ENCODE results near the gene STAM2.
"Not testable (repeated sequence)": the region's sequence is repeated elsewhere in the genome, so short reads cannot be mapped to it uniquely, and the experiment has no call there.

Gene STAM2

DNA sequence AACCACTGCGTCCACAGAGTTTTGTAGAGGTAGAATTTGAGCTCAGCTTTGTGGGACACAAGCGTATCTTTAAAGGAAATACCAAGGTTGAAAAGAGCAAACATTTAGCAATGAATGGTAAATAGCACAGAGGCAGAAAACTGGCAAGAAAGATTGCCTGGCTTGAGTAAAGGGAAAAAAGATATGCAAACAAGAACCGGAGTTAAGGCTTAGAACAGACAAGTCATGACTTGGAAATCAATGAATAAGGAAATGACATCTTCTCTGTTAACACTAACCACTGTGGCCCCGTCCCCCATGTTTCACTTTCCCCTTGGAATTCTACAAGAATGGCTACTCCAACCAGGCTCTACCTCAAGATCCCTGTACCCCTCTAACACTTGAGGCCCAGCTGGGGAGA, 3.8 kb downstream of the STAM2 start:
- no peak for DNase-seq

DNA sequence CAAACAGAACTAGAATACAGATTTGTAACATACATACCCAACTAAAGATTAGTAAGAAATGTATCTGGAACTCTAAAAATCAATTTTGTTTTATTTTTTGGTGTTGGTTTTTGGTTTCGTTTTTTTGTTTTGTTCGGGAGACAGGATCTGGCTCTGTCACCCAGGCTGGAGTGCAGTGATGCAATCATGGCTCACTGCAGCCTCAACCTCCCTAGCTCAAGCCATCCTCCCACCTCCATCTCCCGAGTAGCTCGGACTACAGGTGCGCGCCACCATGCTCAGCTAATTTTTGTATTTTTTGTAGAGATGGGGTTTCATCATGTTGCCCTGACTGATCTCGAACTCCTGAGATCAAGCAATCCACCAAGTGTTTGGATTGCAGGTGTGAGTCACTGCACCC, 6.4 kb downstream of the STAM2 start:
- not testable (repeated sequence) for DNase-seq

DNA sequence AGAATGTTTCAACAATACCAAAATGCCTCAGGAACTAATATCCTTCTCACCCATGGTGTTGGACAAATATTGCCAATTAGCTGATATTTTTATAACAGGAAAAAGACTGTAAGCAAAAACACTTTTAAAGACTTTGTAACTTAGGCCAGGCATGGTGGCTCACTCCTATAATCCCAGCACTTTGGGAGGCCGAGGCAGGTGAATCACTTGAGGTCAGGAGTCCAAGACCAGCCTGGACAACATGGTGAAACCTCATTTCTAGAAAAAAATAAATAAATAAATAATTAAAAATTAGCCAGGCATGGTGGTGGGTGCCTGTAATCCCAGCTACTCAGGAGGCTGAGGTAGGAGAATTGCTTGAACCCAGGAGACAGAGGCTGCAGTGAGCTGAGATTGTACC, 8.1 kb downstream of the STAM2 start:
- not testable (repeated sequence) for DNase-seq

DNA sequence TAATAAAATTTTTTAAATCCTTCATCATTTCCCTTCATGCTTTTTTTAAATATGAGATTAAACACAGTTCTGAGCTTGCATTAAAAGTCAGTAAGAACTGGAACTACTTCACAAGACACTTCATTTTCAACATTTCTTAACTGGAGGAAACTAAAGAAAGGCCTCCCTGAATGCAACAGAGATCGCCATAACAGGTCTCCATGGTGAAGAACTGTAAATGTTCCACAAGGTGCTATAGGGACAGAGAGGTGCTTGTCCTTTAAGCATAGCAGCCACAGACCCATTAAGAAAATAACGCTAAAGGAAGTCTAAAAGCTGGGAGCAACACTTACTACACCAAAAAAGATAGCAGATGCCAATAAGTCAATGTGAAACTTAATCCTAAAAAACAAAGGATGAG, 8.5 kb downstream of the STAM2 start:
- no peak for DNase-seq

DNA sequence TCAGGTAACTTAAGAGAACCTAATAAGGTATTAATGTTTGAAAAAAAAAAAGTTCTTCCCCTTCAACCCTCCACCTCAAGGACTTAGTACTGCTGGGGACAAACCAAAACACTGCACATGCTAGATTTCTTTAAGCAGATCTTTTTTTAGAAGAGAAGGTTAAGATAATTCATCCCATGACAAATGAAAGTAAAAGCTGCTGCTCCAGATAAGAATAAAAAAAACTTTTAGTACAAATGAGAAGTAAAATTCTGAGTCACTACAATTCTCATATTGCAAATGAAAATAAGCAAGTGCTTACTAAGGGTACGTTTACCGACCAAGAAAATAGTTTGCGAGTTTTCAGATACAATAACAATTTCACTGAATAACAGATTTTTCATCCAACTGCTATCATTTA, 8.9 kb downstream of the STAM2 start:
- DNase-seq: no peak

DNA sequence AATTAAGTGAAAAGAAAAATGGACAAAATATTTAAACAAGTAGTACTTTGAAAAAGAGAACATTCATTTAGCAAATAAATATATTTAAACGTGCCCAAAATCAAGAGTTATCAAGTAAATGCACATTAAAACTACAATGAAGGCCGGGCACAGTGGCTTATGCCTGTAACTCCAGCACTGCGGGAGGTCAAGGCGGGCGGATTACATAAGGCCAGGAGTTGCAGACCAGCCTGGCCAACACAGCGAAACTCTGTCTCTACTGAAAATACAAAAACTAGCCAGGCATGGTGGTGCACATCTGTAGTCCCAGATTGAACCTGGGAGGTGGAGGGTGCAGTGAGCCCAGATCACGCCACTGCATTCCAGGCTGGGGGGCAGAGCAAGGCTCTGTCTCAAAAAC, 9.8 kb downstream of the STAM2 start:
- DNase-seq: no peak

DNA sequence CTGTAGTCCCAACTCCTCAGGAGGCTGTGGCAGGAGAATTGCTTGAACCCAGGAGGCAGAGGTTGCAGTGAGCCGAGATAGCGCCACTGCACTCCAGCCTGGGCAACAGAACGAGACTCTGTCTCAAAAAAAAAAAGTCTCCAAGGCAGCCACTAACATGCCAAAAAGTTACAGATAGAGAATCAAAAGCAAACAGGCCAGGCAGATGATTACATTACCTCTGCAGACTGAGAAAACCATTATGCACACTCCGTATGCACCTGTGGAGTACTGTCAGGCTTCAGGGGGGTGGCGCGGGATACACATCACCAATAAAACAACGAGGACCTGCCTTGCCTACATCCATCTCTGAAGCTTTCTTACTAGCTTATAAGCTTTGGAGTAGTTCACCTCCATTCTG, 10.3 kb downstream of the STAM2 start:
- no peak for DNase-seq

DNA sequence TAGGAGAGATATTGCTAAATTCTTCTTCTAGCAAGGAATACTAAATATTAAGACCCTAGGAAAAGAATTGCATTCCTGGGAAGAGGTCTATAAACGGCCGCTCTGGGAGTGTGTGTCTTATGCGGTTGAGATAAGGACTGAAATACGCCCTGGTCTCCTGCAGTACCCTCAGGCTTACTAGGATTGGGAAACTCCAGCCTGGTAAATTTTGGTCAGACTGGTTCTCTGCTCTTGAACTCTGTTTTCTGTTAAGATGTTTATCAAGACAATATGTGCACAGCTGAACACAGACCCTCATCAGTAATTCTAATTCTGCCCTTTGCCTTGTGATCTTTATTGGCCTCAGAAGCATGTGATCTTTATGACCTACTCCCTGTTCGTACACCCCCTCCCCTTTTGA, 11.9 kb downstream of the STAM2 start:
- DNase-seq: not testable (repeated sequence)

DNA sequence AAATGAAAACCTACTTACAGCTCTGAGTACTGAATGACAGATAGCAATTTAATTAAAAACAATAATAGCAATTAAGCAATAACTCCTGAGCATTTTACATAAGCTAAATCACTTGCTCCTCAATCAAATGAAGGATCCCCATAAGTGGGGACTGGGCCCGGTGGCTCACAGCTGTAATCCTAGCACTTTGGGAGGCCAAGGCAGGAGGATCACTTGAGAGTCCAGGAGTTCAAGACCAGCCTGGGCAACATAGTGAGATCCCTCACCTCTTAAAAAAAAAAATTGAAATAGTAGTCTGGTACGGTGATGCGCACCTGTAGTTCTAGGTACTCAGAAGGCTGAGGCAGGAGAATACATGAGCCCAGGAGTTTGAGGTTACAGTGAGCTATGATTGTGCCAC, 13.4 kb downstream of the STAM2 start:
- DNase-seq: no peak

DNA sequence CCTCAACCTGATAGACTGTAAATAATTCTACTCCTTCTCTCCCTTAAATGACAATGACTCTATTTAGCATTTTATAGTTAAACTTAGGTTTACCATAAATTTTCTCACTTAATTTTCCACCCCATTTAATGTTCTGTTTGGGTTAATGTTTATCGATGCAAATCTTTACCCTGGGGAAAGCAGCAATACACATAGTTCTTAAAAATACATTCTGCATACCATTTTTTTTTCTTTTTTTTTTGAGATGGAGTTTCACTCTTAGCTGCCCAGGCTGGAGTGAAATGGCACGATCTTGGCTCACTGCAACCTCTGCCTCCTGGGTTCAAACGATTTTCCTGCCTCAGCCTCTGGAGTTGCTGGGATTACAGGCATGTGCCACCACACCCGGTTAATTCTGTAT, 14.0 kb downstream of the STAM2 start:
- no peak for DNase-seq

DNA sequence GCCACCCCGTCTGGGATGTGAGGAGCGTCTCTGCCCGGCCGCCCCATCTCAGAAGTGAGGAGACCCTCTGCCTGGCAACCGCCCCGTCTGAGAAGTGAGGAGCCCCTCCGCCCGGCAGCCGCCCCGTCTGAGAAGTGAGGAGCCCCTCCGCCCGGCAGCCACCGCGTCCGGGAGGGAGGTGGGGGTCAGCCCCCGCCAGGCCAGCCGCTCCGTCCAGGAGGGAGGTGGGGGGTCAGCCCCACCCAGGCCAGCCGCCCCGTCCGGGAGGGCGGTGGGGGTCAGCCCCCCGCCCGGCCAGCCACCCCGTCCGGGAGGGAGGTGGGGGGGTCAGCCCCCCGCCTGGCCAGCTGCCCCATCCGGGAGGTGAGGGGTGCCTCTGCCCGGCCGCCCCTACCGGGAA, 15.2 kb downstream of the STAM2 start:
- not testable (repeated sequence) for DNase-seq

DNA sequence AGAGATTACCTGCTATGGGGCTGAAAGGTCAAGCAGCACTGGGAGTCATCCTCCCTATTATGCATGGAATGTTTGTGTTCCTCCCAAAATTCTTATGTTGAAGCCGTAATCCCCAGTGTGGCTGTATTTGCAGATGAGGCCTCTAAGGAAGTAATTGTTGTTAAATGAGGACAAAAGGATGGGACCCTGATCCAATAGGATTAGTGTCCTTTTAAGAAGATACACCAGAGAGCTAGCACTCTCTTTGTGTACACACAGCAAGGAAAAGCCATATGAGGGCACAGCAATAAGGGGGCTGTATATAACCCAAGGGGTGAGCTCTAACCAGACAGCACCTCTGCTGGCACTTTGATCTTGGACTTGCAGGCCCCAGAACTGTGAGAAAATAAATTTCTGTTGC, 18.3 kb downstream of the STAM2 start:
- DNase-seq: no peak

DNA sequence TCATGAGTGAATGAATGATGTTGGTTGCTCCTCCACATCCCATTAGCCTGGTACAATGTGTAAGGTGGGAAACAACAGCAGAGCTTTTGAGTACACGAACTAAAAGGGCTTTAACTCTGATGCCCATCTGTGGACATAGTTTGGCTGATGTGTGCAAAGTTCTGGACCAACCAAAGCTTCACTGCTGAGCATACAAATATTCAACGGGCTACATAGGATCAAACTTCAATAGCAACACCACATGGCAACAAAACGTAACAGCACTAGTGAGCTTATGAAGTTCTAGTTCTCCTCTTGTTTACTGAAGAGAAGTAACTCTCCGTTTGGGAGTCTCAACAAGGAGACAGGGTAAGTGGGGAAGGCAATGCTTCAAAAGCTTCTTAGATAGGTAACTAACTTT, 20.4 kb downstream of the STAM2 start:
- DNase-seq: no peak

DNA sequence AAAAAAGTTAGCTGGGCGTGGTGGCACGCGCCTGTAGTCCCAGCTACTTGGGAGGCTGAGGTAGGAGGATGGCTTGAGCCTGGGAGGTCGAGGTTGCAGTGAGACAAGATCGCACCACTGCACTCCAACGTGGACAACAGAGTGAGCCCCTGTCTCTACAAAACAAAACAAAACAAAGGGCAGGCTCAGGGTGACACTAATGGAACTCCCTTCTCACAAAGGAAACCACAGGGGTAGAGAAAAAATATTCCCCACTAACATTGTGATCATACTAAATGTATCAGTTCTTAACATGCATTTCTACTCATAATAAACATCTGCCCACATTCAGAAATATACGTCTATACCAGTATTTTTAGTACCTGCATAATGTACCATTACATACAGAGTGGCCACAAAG, 21.1 kb downstream of the STAM2 start:
- no peak for DNase-seq

DNA sequence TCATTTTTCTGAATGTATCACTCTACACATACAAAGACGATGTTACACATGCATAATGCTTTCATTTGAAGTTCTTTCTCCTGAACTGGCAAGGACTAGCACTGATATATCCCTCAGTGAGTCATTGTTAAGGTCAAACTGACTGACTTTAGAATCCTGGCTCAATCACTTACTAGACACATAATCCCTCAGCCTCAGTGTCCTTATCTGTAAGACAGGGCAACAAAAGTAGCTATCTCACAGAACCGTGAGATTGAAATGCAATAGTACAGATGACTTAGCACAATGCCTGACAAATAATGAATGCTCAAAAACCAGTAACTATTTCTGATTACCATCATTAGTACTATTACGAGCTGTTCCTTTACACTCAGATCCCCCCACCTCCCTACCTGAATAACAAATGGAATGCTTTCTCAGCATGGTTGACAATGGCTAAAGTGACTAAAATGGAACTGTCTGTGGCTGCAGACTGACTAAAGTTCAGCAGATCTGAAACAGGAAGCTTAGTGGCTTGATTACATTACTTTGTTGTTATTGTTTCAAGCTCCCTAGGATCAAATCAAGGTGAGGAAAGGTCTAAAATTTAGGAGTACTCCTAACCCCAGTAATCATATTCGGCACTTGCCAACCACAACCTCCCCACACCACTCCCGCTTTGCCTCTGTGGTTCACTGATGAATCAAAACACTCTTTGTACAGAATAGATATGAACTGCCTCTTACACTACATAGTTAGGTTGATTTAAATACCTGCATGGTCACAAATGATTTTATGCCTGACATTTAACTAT, 40.9 kb downstream of the STAM2 start:
- no peak for DNase-seq

DNA sequence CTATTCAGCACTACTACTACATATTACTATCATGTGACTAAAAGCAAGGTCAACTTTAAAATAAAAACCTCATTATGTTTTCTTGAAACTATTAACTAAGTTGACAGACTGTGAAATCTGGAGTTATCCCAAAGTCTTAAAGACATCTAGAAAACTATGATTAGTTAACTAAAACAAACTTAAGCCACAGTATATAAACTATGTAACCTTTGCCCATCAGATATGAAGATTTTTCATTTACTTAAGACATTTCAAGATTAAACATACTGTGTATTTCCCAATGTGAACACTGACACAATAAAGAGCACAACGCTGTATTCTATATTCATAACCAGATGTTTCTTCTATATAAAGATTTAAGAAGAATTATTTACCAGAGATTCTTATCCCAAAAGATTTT, 43.3 kb downstream of the STAM2 start:
- DNase-seq: no peak

DNA sequence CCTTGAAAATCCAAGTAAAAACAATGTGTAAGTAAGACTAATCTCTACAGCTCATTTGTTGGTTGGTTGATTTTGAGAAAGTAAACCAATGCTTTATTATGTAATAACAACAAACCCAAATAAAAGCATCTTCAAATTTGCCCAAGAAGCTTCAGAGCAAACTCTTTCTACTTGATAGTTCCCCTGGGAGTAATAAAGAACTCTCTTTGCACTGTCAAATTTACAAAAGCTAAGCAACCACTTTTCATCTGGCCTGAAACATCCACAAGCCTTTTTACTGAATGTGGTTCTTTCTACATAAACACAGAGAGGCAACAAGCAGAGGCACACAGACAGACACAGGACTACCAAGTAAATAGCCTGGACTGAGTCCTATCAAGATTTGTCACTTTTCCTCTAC, 47.9 kb downstream of the STAM2 start:
- no peak for DNase-seq

DNA sequence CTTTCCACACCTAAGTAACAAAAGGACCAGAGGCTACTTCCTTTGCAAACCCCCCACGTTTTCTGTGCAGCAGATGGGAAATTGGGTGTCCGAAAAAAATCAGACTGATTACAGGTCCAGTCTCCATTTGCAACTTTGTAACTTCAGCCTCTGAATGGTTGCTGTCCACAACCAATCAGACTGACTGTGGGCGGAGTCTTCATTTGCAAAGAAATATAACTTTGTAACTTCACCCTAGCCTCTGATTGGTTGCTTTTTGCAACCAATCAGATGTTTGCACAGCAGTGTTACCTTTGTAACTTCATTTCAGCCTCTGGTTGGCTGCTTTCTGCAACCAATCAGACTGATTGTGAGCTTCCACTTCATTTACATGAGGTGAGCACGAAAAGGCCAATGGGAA, 48.9 kb downstream of the STAM2 start:
- no peak for DNase-seq

DNA sequence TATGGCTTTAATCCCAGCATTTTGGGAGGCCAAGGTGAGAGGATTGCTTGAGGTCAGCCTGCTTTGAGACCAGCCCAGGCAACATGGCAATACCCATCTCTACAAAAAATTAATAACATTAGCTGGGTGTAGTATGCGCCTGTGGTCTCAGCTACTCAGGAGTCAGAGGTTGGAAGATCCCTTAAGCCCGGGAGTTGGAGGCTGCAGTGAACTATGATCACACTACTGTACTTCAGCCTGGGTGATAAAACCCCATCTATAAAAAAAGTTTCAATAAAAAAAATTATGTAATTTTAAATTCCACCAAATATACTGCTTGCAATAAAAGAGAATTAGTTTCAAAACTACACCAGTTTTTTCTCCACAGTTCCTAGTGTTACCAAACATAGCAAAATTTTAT, 53.4 kb downstream of the STAM2 start:
- no peak for DNase-seq

DNA sequence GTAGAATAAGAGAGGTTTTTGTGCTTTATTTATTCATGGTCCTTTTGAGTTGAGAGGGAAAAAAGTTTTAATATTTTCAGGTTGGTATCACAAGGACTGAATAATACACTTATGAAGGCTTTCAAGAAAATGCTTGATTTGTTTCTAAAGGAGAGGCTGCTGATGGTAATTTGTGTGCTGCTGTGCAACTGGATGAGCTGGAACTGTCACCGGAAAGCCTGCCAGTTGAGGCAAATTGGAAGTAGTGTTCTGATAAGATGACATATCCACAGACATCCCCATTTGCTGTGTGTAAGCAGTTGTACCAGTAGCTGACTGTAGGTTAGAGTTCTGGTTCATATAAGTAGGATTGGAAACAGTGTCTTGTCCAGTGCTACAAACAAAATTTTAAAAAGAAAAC, 55.1 kb downstream of the STAM2 start:
- DNase-seq: no peak

DNA sequence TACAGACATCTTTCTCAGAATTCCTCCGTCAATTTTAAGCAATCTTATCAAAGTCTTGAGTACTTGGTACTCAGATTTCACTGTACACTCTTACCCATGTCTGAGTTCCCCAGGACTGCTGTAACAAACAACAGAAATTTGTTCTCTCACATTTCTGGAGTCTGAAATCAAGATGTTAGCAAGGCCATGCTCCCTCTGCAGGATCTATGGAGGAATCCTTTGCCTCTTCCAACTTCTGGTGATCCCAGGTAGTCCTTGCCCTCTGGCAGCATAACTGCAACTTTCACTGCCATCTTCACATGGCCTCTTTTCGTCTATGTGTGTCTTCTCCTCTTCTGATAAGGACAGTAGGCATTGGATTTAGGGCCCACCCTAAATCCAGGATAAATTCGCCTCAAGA, 59.6 kb downstream of the STAM2 start:
- no peak for DNase-seq

DNA sequence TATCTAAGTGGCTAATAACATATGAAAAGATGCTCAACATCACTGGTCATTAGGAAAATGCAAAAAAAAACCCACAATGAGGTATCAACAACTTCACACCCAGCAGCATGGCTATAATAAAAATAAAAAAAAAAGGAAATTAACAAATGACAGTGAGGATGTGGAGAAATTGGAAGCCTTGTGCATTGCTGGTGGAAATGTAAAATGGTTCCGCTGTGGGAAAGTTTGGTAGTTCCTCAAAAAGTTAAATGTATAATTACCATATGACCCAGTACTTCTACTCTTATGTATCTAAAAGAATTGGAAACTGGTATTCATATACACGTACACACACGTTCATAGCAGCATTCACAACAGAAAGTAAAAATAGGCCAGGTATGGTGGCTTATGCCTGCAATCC, 61.2 kb downstream of the STAM2 start:
- no peak for DNase-seq

DNA sequence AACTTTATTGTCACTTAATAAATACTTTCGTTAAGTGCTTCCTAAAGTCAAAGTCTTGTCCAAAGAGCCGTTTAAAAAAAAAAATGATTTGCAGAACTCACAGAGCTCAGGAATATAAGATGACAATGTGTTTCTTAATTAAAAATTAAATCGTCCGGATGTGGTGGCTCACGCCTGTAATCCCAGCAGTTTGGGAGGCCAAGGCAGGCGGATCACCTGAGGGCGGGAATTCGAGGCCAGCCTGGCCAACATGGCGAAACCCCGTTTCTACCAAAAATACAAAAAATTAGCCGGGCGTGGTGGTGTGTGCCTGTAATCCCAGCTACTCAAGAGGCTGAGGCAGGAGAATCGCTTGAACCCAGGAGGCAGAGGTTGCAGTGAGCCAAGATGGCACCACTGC, 68.4 kb downstream of the STAM2 start:
- not testable (repeated sequence) for DNase-seq

DNA sequence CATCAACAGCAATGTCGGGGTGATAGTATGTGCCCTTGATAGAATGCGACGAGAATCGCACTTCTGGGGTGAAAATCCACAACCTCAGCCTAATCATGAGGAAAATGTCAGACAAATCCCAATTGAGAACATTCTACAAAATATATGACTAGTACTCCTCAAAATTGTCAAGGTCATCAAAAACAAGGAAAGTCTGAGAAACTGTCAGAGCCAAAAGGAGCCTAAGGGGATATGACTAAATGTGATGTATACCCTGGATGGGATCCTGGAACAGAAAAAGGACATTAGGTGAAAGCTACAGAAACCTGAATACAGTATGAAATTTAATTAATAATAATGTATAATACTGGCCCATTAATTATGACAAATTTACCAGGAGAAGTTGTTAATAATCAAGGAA, 69.1 kb downstream of the STAM2 start:
- DNase-seq: no peak

DNA sequence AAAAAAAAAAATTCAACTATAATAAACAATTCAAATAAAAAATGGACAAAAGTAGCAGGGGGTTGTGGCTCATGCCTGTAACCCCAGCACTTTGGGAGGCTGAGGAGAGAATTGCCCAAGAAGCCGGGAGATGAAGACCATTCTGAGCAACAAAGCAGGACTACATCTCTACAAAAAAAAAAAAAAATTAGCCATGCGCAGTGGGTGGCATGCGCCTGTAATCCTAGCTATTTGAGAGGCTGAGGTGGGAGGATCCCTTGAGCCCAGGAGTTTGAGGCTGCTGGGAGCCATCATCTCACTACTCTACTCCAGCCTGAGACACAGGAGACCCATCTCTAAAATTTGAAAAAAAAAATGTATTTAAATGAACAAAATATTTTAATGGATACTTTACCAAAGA, 72.3 kb downstream of the STAM2 start:
- DNase-seq: no peak

DNA sequence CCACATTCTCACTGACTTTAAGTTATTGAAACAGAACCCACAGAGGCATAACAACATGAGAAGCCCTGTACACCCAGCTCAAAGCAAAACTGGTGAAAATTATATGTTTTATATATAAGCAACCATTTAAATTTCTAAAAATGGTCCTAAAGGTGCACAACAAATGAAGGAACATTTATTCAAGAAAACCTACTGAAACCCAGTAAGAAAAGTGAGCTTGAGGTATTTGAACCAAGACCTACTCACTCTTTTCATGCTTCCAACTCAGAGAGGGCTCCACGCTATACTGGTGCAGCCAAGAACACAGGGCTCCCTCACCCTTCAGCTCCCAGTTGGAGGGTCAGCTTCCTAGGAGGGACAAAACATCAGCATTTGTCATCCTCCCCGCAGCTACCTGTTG, 74.6 kb downstream of the STAM2 start:
- DNase-seq: no peak
